Endothelial cell of umbilical vein (primary cell): ENCODE data around the gene BCR. TPM values are rescaled to one million over a fixed set of nuclear protein-coding genes. Genes with fewer than 3 reads are reported as not detected.

ENCODE experiments used
- BruUV-seq: library from RNA; stranded (reverse); fragments of 400-500 nt; replicated peaks from 2 replicates; lab custom pipeline; 2021; lab: Mats Ljungman, UMichigan
- CTCF ChIA-PET: fragments of 300-600, 350-600 bp; sonication (Branson Sonifier 250); formaldehyde crosslinking; loops from one replicate; lab custom pipeline; 2021; ENCODE audit warnings: antibody characterized with exemption, inconsistent platforms; lab: Charles Lee
- POLR2A ChIA-PET: fragments of 300-600, 350-600 bp; sonication (Branson Sonifier 250); formaldehyde crosslinking; loops from one replicate; lab custom pipeline; 2021; ENCODE audit warnings: antibody characterized with exemption, inconsistent platforms; lab: Charles Lee
- DNase-seq: peaks from one replicate; pipeline ENCODE4 v3.0.0-alpha.2; 2011; ENCODE audit warnings: low read depth, low spot score
- FAIRE-seq: peaks from 2 replicates; lab custom pipeline; 2011; peaks lifted over from hg19 to GRCh38; lab: Jason Lieb, UNC
- H2AFZ ChIP-seq: 2 replicates; pipeline ENCODE4 v1.6.0; 2012; ENCODE audit warnings: low read depth, low read length, control low read depth, inconsistent platforms
- H3K27ac ChIP-seq: 2 replicates; pipeline ENCODE4 v1.5.1; 2011; ENCODE audit warnings: low read depth, mild to moderate bottlenecking, control low read depth, low read length, moderate library complexity; ENCODE audit not compliant: insufficient read depth
- H3K27me3 ChIP-seq, 2 experiments: 2 replicates each; pipeline versions ENCODE4 v1.6.0 to v1.6.1; 2011; ENCODE audit warnings: low read length in 2 of 2, mixed read lengths in 1 of 2; ENCODE audit not compliant: control insufficient read depth in 2 of 2, insufficient read depth in 2 of 2
- H3K36me3 ChIP-seq, 2 experiments: 2 replicates in 1 of 2; 3 replicates in 1 of 2; pipeline ENCODE4 v1.5.1; 2011; ENCODE audit warnings: low read length in 2 of 2, mild to moderate bottlenecking in 1 of 2, moderate library complexity in 1 of 2; ENCODE audit not compliant: control insufficient read depth in 2 of 2, insufficient read depth in 2 of 2; ENCODE audit errors: extremely low read depth in 1 of 2
- H3K4me1 ChIP-seq: 3 replicates; pipeline ENCODE4 v1.5.1; 2011; ENCODE audit warnings: mild to moderate bottlenecking, low read length; ENCODE audit not compliant: control insufficient read depth, insufficient read depth; ENCODE audit errors: extremely low read depth
- H3K4me2 ChIP-seq: 2 replicates; pipeline ENCODE4 v1.6.1; 2011; ENCODE audit warnings: low read length, control low read depth, mixed read lengths; ENCODE audit not compliant: insufficient read depth
- H3K4me3 ChIP-seq, 3 experiments: fragments of 200-600 bp in 1 of 3; sonication (generic), shearing (Covaris generic) in 1 of 3; replicated peaks in 1 of 3; 2 replicates each; pipeline ENCODE4 v1.5.1; 2011 to 2016; ENCODE audit warnings: control low read depth in 3 of 3, low read length in 3 of 3, mild to moderate bottlenecking in 2 of 3, inconsistent platforms in 1 of 3, low read depth in 1 of 3, moderate library complexity in 1 of 3; ENCODE audit not compliant: insufficient read depth in 1 of 3
- H3K79me2 ChIP-seq: 2 replicates; pipeline ENCODE4 v1.6.0; 2012; ENCODE audit warnings: low read length, inconsistent platforms; ENCODE audit not compliant: control insufficient read depth, insufficient read depth
- H3K9ac ChIP-seq: replicated peaks from 2 replicates; pipeline ENCODE3; 2011; ENCODE audit warnings: low read length, control low read depth; ENCODE audit not compliant: insufficient read depth; ENCODE audit errors: extremely low read depth
- H3K9me1 ChIP-seq: replicated peaks from 3 replicates; pipeline ENCODE4 v1.6.0; 2011; ENCODE audit warnings: mild to moderate bottlenecking, low read length; ENCODE audit not compliant: control insufficient read depth, insufficient read depth; ENCODE audit errors: extremely low read depth
- H3K9me3 ChIP-seq: replicated peaks from 2 replicates; pipeline ENCODE4 v1.5.1; 2012; ENCODE audit warnings: low read length, inconsistent platforms; ENCODE audit not compliant: control insufficient read depth, insufficient read depth
- H4K20me1 ChIP-seq: replicated peaks from 2 replicates; pipeline ENCODE3; 2011; ENCODE audit warnings: mild to moderate bottlenecking, low read length; ENCODE audit not compliant: control insufficient read depth, insufficient read depth; ENCODE audit errors: extremely low read depth
- CTCF ChIP-seq, 2 donors: IDR thresholded peaks; 1 replicate in 1 of 2; 2 replicates in 1 of 2; pipeline ENCODE4 v1.5.1; 2011; ENCODE audit warnings: low read length in 2 of 2, mild to moderate bottlenecking in 2 of 2, moderate library complexity in 2 of 2, control low read depth in 1 of 2, inconsistent platforms in 1 of 2, low read depth in 1 of 2; ENCODE audit not compliant: insufficient read depth in 1 of 2; ENCODE audit errors: extremely low read depth in 1 of 2
- EZH2 ChIP-seq: IDR thresholded peaks from 2 replicates; pipeline ENCODE4 v1.6.1; 2012; ENCODE audit warnings: borderline replicate concordance, low read depth, mild to moderate bottlenecking, moderate library complexity, low read length, inconsistent platforms; ENCODE audit not compliant: severe bottlenecking
- FOS ChIP-seq: IDR thresholded peaks from 2 replicates; pipeline ENCODE4 v1.6.1; 2011; ENCODE audit warnings: mild to moderate bottlenecking, low read length, moderate library complexity, borderline replicate concordance; ENCODE audit not compliant: insufficient read depth
- GATA2 ChIP-seq: IDR thresholded peaks from 2 replicates; pipeline ENCODE4 v1.7.0; 2011; ENCODE audit warnings: low read depth, mild to moderate bottlenecking, moderate library complexity, mixed read lengths, low read length; ENCODE audit not compliant: insufficient read length, insufficient read depth
- JUN ChIP-seq: IDR thresholded peaks from 2 replicates; pipeline ENCODE4 v1.6.1; 2011; ENCODE audit warnings: borderline replicate concordance, low read depth; ENCODE audit not compliant: insufficient read length, insufficient read depth
- MAX ChIP-seq: IDR thresholded peaks from 2 replicates; pipeline ENCODE4 v1.6.1; 2011; ENCODE audit not compliant: insufficient read depth, insufficient read length
- MYC ChIP-seq: IDR thresholded peaks from one replicate; pipeline ENCODE4 v1.6.1; 2011; ENCODE audit warnings: mild to moderate bottlenecking, low read depth, low read length
- POLR2A ChIP-seq: IDR thresholded peaks from 2 replicates; pipeline ENCODE4 v1.6.1; 2012; ENCODE audit warnings: low read depth, mild to moderate bottlenecking, control low read depth, low read length
- POLR2AphosphoS5 ChIP-seq: IDR thresholded peaks from 2 replicates; pipeline ENCODE4 v1.6.1; 2012; ENCODE audit warnings: low read depth, mild to moderate bottlenecking, control low read depth, low read length, moderate library complexity; ENCODE audit not compliant: insufficient read depth
- dilution Hi-C: fragments of 300-500 bp; cut with MboI; formaldehyde crosslinking; loops from one replicate; pipeline ENCODE4 v1.15.0; 2019; ENCODE audit warnings: low sequenced_read_pairs; ENCODE audit not compliant: extremely low pct_ligation_motif_present
- intact Hi-C: fragments of 100-400 bp; cut with micrococcal nuclease; formaldehyde crosslinking; loops from one replicate; pipeline ENCODE4 v1.10.0; 2022
- polyA plus RNA-seq, 4 experiments: library from polyadenylated mRNA; depleted of rRNA in 3 of 4; stranded (reverse) in 3 of 4; unstranded in 1 of 4; fragments of >200 nt; gene quantifications; 2 replicates each; pipeline versions ENCODE4 v1.2.1 to v1.2.3, GENCODE V29; 2011 to 2012; ENCODE audit warnings: missing spikeins in 1 of 4
- total RNA-seq: library from RNA; stranded (reverse); gene quantifications from 2 replicates; pipeline ENCODE4 v1.2.3, GENCODE V29; 2021

Gene BCR
- total and polyA plus RNA-seq, 2 donors (not counting 3 experiments of a cell fraction or from before 2014, with no cell fraction given): 129 to 141 TPM

GRCh38 chr22:23234409-23235161 is 54.3 kb downstream of the BCR start:
- no peak for FAIRE-seq
- no peak overlapping the region for H3K4me3 ChIP-seq
- H3K27ac ChIP-seq: no peak overlapping the region
- no peaks in the 10 kb centered on the region for H3K9me1 ChIP-seq
- no peak overlapping the region for H3K9ac ChIP-seq
- no peaks in the 10 kb centered on the region for H3K9me3 ChIP-seq
- no peak for DNase-seq
- dilution Hi-C loops (no loop called here), intact Hi-C loops (no loop called here)
- BruUV-seq: no TSS peak
- peaks cover 100% of the 10 kb centered on the region for H3K79me2 ChIP-seq
- H3K4me2 ChIP-seq: no peak overlapping the region
- no peaks in the 10 kb centered on the region for H3K27me3 ChIP-seq
- TF ChIP-seq MYC: no peak
- TF ChIP-seq FOS: no peak
- TF ChIP-seq POLR2A: no peak
- TF ChIP-seq GATA2: no peak
- TF ChIP-seq JUN: no peak
- TF ChIP-seq EZH2: no peak
- TF ChIP-seq POLR2AphosphoS5: no peak
- no peak for TF ChIP-seq MAX
- no peak for TF ChIP-seq CTCF (IDR thresholded peaks at IDR 0.05; ENCODE audit: extremely low read depth in 1 of 2, insufficient read depth in 1 of 2, low read depth in 1 of 2, low read length in 2 of 2)
- no peak overlapping the region for H2AFZ ChIP-seq
- POLR2A ChIA-PET: interaction anchor here (0.6 kb wide), 1 partner anchor 9 kb away, joined by 5 read pairs; no protein-coding TSS in a partner anchor
- no peaks in the 10 kb centered on the region for H4K20me1 ChIP-seq
- peaks cover 0 to 6% of the 10 kb centered on the region in 2 experiments for H3K36me3 ChIP-seq
- peaks cover 5% of the 10 kb centered on the region for H3K4me1 ChIP-seq
- CTCF ChIA-PET: interaction anchor here (1.4 to 1.8 kb wide), 2 partner anchors 9 to 26 kb away, joined by 3 to 7 read pairs; no protein-coding TSS in a partner anchor
